Adrenal gland (tissue), 12 donors: ENCODE results near the gene ZNF516. TPM values are rescaled to one million over a fixed set of nuclear protein-coding genes. Genes with fewer than 3 reads are reported as not detected.

Source experiments
- DNase-seq, 7 donors: peaks; one replicate each; pipeline ENCODE4 v3.0.0-alpha.2; 2019 to 2020
- H3K27ac ChIP-seq, 5 donors: fragments of 200-600 bp; sonication (generic) in 4 of 5; 1 replicate in 3 of 5; 2 replicates in 2 of 5; pipeline versions ENCODE4 v1.5.1 to v1.8.0; 2016 to 2020; ENCODE audit warnings: mild to moderate bottlenecking in 1 of 5
- H3K27me3 ChIP-seq: fragments of 200-600 bp; 2 replicates; pipeline ENCODE4 v1.8.0; 2021
- H3K36me3 ChIP-seq, 2 donors: fragments of 200-600 bp; replicated peaks in 1 of 2; 1 replicate in 1 of 2; 2 replicates in 1 of 2; pipeline versions ENCODE4 v1.5.1 to v1.8.0; 2018 to 2022
- H3K4me1 ChIP-seq, 2 donors: fragments of 200-600 bp; replicated peaks in 1 of 2; 1 replicate in 1 of 2; 2 replicates in 1 of 2; pipeline versions ENCODE4 v1.5.1 to v1.8.0; 2018 to 2021
- H3K4me3 ChIP-seq, 4 donors: fragments of 200-600 bp; sonication (generic) in 3 of 4; one replicate each; pipeline ENCODE4 v1.5.1; 2016 to 2018
- H3K9me3 ChIP-seq, 3 donors: fragments of 200-600 bp; sonication (generic) in 1 of 3; replicated peaks in 1 of 3; 1 replicate in 2 of 3; 2 replicates in 1 of 3; pipeline versions ENCODE4 v1.5.1 to v1.8.0; 2016 to 2021
- CTCF ChIP-seq, 6 experiments: fragments of 450-650 bp in 4 of 6; fragments of 200-600 bp in 2 of 6; sonication (generic) in 1 of 6; IDR thresholded peaks; 1 replicate in 5 of 6; 2 replicates in 1 of 6; pipeline versions ENCODE4 v1.5.1 to v1.8.0; 2016 to 2021; ENCODE audit warnings: antibody characterized with exemption in 6 of 6, mild to moderate bottlenecking in 2 of 6, moderate library complexity in 1 of 6
- POLR2A ChIP-seq, 2 donors: fragments of 450-650 bp; IDR thresholded peaks; one replicate each; pipeline ENCODE4 v1.6.1; 2017; ENCODE audit warnings: antibody characterized with exemption in 2 of 2, mild to moderate bottlenecking in 2 of 2, moderate library complexity in 1 of 2
- WGBS, 4 donors: extraction: QIAGEN DNeasy Blood & Tissue Kit in 2 of 4; methylation state at CpG; one replicate each; pipeline versions ENCODE4 v1.1.5 to v1.1.7; 2013 to 2017; 5-methylcytosine and 5-hydroxymethylcytosine counted together
- intact Hi-C, 2 donors: fragments of 100-400 bp; cut with DNase I; formaldehyde crosslinking; loops; one replicate each; pipeline versions ENCODE4 v1.14.1 to v1.15.0; 2022 to 2023
- polyA plus RNA-seq, 3 donors: library from polyadenylated mRNA; stranded (reverse); fragments of 200-250 nt in 2 of 3; fragments of 350-450 nt in 1 of 3; fragmentation: Illumina TruSeq in 1 of 3; extraction: RNeasy Lipid Tissue Mini Kit (QIAGEN cat#74804) in 1 of 3; gene quantifications; one replicate each; pipeline ENCODE4 v1.2.3, GENCODE V29; 2013 to 2014
- total RNA-seq, 9 donors: library from RNA; depleted of rRNA in 4 of 9; stranded (reverse); fragments of >200 nt in 4 of 9; fragments of 120-200 nt in 1 of 9; fragmentation: NEBNext Ultra II Directional in 1 of 9; extraction: Animal tissue kit (Norgen Biotek cat#: 25700) in 1 of 9; gene quantifications; one replicate each; pipeline versions ENCODE4 v1.1.0 to v1.2.4, GENCODE V29; 2013 to 2023
- donor health status: healthy with polysubstance abuse.
- donor health status: Bipolar disorder and iron deficiency.
- donor health status: DM: yes; HTN: yes; CAD: no.
- donor health status: DM: no; HTN: no; CAD: no.
- donor health status: DM: no; HTN: no; CAD: no.
- donor health status: DM: yes; HTN: yes; CAD: no.

Gene ZNF516
- total and polyA plus RNA-seq, 12 donors: 8.6 to 60.1 (median 31.0) TPM

DNA sequence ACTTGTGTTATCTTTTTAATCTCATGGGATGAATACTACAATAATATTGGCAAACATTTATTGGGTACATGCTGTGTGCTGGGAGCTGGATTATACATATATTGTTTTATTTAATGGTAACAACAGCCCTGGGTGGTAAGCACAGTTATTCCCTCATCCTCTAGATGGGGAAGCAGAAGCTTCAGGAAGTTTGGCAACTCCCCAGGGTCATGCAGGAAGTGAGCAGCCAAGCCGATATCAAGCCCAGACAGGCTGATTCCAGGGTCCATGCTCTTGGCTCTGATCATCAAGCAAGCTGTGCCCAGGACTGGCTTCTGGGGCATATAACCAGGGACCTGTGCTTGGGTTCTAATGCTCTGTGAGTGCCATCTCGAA is 155.8 kb downstream of the ZNF516 start:
- no peak overlapping the region for H3K27ac ChIP-seq
- H3K4me3 ChIP-seq: no peak overlapping the region
- H3K36me3 ChIP-seq: no peaks in the 10 kb centered on the region
- TF ChIP-seq CTCF (IDR thresholded peaks at IDR 0.05) (no peak), POLR2A (IDR thresholded peaks at IDR 0.05) (no peak)
- no peaks in the 10 kb centered on the region for H3K27me3 ChIP-seq
- H3K9me3 ChIP-seq: no peaks in the 10 kb centered on the region
- WGBS, 4 donors: 45 to 58% (median 50%) methylated on average over 2 of the region's 2 CpGs
- peak in 1 of 7 donors; percentile 23 for DNase-seq
- intact Hi-C loops: no loop called here
- H3K4me1 ChIP-seq: no peaks in the 10 kb centered on the region

GRCh38 chr18:76338619-76339245 is 156.3 kb downstream of the ZNF516 start:
- no peak for DNase-seq
- no peak overlapping the region for H3K4me3 ChIP-seq
- H3K9me3 ChIP-seq: no peaks in the 10 kb centered on the region
- no peaks in the 10 kb centered on the region for H3K4me1 ChIP-seq
- no peak for TF ChIP-seq POLR2A (IDR thresholded peaks at IDR 0.05)
- TF ChIP-seq CTCF (IDR thresholded peaks at IDR 0.05): no peak
- H3K27me3 ChIP-seq: no peaks in the 10 kb centered on the region
- no peak overlapping the region for H3K27ac ChIP-seq
- no peaks in the 10 kb centered on the region for H3K36me3 ChIP-seq
- 67 to 90% (median 81%) methylated on average over 5 of the region's 5 CpGs for WGBS, 4 donors
- intact Hi-C loops: no loop called here

DNA sequence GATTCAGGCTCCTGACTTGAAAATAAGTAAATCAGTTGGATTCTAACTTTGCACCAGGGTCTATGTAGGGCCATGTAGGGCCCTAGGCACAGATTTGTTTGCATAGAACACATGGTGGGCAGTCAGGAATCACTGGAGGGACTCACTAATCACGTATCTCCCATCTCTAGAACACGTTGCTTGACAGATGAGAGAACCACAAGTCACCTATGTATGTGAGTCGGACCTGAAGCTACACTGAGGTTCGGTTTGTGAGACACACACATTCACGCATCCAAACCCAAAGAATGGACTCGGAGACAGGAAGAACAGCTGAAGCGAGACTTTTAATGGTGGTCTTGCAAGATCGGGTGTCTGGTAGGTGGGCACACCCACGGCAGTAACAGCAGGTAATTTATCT is 157.0 kb downstream of the ZNF516 start:
- DNase-seq: no peak
- intact Hi-C loops: no loop called here
- no peak for TF ChIP-seq CTCF (IDR thresholded peaks at IDR 0.05)
- no peak for TF ChIP-seq POLR2A (IDR thresholded peaks at IDR 0.05)
- Histone ChIP-seq H3K4me3 (no peak overlapping the region), H3K4me1 (no peaks in the 10 kb centered on the region), H3K27ac (no peak overlapping the region), H3K27me3 (no peaks in the 10 kb centered on the region), H3K36me3 (no peaks in the 10 kb centered on the region), H3K9me3 (no peaks in the 10 kb centered on the region)
- 86 to 94% (median 88%) methylated on average over 9 of the region's 9 CpGs for WGBS, 4 donors

DNA sequence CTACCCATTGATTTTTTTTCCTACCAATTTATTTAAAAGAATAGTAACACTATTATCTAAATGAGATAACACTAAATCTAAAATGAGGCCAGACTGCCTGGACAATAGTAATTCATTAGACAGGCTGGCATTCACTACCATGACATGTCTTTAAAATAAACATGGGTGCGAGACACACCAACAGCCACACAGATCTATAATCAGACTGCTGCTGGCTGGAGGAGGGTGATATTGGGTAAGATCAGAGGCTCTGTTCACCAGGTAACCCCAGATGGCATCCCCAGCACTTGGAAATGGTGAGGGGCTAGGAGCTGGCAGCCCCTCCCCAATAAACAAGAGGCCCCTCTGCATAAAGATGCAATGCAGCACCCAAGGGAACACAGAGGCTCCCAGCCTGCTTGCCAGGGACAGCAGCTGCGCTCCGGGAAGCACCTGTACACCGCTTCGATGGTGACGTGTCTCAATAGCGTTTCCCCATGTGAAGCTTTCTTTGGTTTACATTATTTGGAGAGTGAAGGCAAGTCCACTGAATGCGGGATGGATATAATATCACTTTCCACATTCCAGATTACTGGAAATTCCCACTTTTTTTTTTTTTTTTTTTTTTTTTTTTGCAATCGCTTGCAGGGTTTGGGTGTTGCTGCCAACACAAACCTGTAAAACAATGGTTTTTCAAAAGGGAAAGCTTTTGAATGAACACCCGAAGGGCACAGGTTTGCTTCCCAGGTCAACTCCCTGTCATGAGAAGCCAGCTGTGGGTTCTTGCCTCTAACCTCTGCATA is 159.0 kb downstream of the ZNF516 start:
- TF ChIP-seq CTCF (IDR thresholded peaks at IDR 0.05): no peak
- no peak for TF ChIP-seq POLR2A (IDR thresholded peaks at IDR 0.05)

More for the DNA sequence above, 159.0 kb downstream of the ZNF516 start:
- H3K36me3 ChIP-seq: no peaks in the 10 kb centered on the region
- H3K4me1 ChIP-seq: no peaks in the 10 kb centered on the region
- no peaks in the 10 kb centered on the region for H3K9me3 ChIP-seq
- H3K27ac ChIP-seq: no peak overlapping the region
- H3K4me3 ChIP-seq: no peak overlapping the region
- no peaks in the 10 kb centered on the region for H3K27me3 ChIP-seq
- DNase-seq: no peak
- 82 to 94% (median 89%) methylated on average over 8 to 10 of the region's 10 CpGs for WGBS, 4 donors
- intact Hi-C loops: no loop called here
